ENCODE results near the gene ZBTB42. TPM values are rescaled to one million over a fixed set of nuclear protein-coding genes. Genes with fewer than 3 reads are reported as not detected.

Gene ZBTB42
- total RNA-seq, 4 donors from 2014 or later, result 3.0 to 8.0 (median 6.3) TPM

DNA sequence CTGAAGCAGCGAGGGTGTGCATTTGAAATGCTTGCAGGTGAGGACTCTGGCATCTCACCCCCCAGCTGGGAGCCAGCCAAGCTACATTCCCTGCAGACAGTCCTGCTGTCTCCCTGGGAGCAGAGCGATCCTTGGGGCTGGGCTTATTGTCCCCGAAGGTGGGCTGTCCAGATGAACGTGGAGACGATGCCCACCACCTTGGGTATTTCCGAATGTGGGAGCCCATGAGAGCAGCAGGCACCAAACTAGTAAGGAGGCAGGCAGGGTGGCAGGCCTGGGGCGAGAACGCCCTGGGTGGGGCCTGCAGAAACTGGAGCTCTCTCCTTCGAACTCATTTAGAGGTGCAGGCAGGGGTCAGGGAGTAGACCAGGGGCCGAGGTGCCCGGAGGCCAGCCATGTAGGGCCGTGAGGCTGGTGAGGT, 18.5 kb downstream of the ZBTB42 start:
- ATAC-seq (ENCODE audit: low FRiP score) (no peak), DNase-seq (ENCODE audit: low spot score) (no peak)
- no peak for TF ChIP-seq CTCF (IDR thresholded peaks at IDR 0.05)

GRCh38 chr14:104820669-104821228, 19.8 kb downstream of the ZBTB42 start:
- ATAC-seq (ENCODE audit: low FRiP score) (peak; percentile 39), DNase-seq (ENCODE audit: low spot score) (no peak)
- no peak for TF ChIP-seq CTCF (IDR thresholded peaks at IDR 0.05)

GRCh38 chr14:104821229-104821945, 20.5 kb downstream of the ZBTB42 start:
- TF ChIP-seq CTCF (IDR thresholded peaks at IDR 0.05), result no peak
- no peak for ATAC-seq (ENCODE audit: low FRiP score)
- DNase-seq (ENCODE audit: low spot score), result no peak

DNA sequence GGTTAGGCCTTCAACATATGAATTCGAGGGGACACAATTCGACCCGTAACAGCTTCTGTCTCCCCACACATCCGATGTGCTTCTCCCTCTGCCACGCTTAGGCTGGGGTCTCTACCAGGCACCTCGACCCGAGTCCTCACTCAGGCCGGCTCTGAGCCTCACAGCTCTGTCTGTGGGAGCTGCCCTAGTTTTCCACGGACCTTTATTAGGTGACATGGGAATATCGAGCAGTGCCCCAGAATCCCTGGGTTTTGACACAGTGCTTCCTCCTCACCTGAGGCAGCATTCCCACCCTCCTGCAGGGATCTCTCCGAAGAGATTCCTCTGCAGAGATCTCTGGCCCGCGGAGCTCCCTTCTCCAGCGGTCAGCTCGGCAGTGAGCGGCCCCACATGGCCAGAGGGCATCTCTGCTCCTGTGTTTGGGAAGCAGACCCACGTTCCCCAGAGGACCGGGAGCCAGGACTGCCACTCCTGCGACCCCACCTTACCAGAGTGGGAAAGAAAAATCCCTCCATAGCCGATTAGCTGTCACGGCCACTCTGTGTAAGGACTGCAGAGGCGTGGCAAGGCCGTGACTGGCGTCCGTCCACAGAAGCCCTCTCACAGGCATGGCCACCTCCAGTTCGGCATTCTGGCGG, 21.2 kb downstream of the ZBTB42 start:
- no peak for TF ChIP-seq CTCF (IDR thresholded peaks at IDR 0.05)
- ATAC-seq (ENCODE audit: low FRiP score), result no peak
- DNase-seq (ENCODE audit: low spot score), result no peak

DNA sequence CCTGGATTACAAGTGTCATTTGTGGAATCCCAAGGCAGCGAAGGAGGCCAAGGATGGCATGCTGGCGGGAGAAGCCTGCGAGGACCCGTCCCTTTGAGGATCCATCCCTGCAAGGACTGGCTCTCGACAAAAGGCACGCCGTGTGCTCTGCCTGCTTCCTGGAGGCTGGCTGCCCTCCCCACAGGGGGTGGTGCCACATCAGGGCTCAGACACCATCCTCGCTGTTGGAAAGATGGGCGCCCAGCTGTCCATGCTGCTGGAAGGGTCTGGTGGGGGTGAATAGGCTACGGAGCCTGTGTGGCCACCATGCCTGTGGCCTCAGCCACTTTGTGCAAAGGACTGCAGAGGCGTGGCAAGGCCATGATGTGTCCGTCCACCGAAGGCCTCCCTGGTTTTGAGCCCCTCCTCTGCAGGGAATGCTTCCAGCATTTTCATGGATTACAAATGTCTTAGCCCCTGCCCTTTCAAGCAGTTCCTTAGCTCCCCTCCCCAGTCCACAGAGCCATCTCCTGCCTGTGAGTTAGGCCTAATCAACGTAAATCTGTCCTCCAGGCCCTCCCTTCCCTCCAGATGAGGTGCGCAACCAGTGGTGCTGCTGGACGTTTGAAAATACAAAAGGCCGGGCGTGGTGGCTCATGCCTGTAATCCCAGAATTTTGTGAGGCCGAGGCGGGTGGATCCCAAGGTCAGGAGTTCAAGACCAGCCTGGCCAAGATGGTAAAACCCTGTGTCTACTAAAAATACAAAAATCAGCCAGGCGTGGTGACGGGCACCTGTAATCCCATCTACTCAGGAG, 22.1 kb downstream of the ZBTB42 start:
- no peak for TF ChIP-seq CTCF (IDR thresholded peaks at IDR 0.05)
- DNase-seq (ENCODE audit: low spot score) (no peak), ATAC-seq (ENCODE audit: low FRiP score) (no peak)

GRCh38 chr14:104824353-104824997, 23.6 kb downstream of the ZBTB42 start:
- ATAC-seq (ENCODE audit: low FRiP score) (no peak), DNase-seq (ENCODE audit: low spot score) (no peak)
- no peak for TF ChIP-seq CTCF (IDR thresholded peaks at IDR 0.05)

All from omental fat pad (tissue), 4 donors.